WI38 (cell line): ENCODE data around the gene AGTRAP.

ENCODE experiments used
- H3K4me3 ChIP-seq: 2 replicates; pipeline ENCODE4 v1.5.1; 2011; ENCODE audit warnings: low read depth, mild to moderate bottlenecking, control low read depth, low read length
- TF ChIP-seq, protein P1 (sequence below): IDR thresholded peaks from 2 replicates; pipeline ENCODE4 v1.5.1; 2012; ENCODE audit warnings: low read depth, mild to moderate bottlenecking, control low read depth, low read length

Gene AGTRAP

GRCh38 chr1:11729155-11729497 is 6.8 kb upstream of the AGTRAP start:
- no peak overlapping the region for H3K4me3 ChIP-seq
- TF ChIP-seq, protein P1, sequence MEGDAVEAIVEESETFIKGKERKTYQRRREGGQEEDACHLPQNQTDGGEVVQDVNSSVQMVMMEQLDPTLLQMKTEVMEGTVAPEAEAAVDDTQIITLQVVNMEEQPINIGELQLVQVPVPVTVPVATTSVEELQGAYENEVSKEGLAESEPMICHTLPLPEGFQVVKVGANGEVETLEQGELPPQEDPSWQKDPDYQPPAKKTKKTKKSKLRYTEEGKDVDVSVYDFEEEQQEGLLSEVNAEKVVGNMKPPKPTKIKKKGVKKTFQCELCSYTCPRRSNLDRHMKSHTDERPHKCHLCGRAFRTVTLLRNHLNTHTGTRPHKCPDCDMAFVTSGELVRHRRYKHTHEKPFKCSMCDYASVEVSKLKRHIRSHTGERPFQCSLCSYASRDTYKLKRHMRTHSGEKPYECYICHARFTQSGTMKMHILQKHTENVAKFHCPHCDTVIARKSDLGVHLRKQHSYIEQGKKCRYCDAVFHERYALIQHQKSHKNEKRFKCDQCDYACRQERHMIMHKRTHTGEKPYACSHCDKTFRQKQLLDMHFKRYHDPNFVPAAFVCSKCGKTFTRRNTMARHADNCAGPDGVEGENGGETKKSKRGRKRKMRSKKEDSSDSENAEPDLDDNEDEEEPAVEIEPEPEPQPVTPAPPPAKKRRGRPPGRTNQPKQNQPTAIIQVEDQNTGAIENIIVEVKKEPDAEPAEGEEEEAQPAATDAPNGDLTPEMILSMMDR: no peak

DNA sequence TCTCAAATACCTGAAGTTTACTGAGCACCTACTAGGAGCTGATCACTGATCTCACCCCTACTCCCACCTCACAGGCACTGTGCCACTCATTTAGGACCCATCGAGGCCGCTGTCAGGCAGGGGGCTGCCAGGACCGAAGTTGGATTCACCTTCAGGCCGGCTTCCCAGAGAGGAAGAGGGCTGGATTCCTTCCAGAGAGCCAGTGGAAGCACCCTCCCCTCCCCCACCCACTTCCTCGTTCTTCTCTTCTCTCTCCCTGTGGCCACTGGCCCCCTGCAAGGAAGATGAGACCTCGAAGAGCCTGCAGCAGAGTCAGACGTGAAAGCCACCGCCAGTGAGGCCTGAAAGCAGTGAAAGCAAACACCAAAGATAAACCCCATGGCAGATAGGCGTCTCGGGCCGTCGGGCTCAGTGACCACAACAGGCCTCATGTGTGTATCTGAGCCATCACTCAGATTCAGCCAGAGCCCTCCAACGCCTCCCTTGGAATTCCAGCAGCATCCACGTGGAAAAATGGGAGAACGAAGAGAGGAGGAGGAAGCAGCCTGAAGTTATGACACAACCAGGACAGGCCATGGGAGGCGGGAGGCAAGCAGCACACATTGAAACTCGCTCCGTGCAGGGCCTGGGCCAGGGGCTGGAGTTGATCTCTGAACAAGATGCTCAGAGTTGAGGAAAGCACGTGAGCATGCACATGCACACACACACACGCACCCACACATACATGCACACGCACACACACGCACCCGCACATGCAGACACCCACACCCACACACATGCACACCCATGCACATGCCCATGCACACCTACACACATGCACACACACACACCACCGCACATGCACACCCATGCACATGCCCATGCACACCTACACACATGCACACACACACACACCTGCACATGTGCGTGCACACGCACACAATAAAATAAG is 6.2 kb upstream of the AGTRAP start:
- H3K4me3 ChIP-seq: no peak overlapping the region
- TF ChIP-seq, protein P1: no peak

DNA sequence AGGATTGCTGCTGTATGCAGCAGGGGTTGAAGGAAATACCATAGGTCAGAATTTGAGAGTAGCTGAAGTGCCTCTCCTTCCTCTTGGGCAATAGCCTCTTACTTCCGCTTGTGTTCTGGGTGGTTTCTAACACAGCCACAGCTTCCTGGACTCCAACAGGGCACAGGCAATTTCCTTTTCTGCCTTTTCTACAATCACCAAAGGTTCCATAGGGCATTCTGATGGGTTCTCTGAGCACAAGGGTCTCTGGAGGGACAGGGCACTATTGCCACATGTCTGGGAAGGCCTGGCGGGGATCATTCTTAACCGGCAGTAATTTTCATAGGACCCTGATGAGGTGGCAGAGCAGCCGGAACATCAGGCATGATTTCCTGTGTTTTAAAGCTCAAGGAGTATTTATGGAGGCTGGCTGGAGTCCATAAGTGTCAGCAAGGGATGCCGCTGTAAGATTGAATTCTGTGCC is 5.5 kb upstream of the AGTRAP start:
- no peak overlapping the region for H3K4me3 ChIP-seq
- TF ChIP-seq, protein P1: no peak

DNA sequence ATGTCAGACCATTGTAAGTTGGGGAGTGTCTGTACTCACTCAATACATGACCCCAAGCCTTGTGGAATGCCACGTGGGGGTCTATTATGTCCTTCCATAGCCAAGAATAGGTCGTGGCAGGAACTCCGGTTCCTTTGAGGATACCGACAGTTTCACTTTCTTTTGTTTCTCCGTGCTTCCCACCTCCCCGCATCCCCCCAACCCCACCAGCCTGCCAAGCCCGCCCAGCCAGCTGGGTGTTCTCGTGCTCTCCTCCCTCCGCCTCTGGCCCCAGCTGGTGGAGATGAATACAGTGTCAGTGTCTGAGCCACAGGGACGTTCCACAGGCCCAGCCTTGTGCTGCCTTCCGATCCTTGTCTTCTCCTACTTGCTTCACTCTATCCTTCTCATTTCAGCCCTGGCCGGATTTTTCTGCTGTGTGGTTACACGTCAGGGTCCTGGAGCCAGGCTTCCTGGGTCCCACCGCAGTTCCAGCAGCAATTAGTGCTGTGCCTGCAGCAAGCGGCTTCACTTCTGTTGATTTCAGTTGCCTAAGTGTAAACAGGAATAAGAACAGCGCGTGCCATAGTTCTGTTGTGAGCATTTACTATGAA is 4.1 kb upstream of the AGTRAP start:
- peak overlapping the region; percentile 5 for H3K4me3 ChIP-seq

GRCh38 chr1:11733306-11733705 is 2.6 kb upstream of the AGTRAP start:
- TF ChIP-seq, protein P1: no peak
- no peak overlapping the region for H3K4me3 ChIP-seq

More for the DNA sequence above, 4.1 kb upstream of the AGTRAP start:
- TF ChIP-seq, protein P1: no peak

DNA sequence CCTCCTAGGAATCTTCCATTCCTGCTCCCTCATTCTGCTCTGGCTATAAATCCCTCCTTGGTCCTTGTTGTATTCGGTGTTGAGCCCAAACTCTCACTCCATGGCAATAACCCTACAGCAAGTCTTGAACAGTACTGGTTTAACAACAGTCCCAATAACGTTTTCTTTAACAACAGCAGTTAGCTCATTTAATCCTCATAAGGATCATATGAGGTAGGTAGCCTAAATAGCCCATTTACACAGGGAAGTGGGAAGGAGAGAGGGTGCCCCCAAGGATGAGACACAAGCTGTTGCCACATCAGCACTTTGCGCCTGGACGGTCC is 444 bp upstream of the AGTRAP start:
- H3K4me3 ChIP-seq: peak overlapping the region; percentile 86
- TF ChIP-seq, protein P1: no peak
